HG03097 (cell line): ENCODE measurements around the gene MAPKBP1.

ENCODE experiments used
- ATAC-seq: cut with Tn5 transposase; IDR thresholded peaks from one replicate; pipeline ENCODE4 v1.9.1; 2021; ENCODE audit not compliant: unreplicated experiment, low FRiP score

Gene MAPKBP1

GRCh38 chr15:41847206-41847605 is 72.9 kb downstream of the MAPKBP1 start:
- ATAC-seq, result no peak

GRCh38 chr15:41847981-41848380 is 73.7 kb downstream of the MAPKBP1 start:
- ATAC-seq, result no peak

- ATAC-seq, result no peak
These were observed 74.3 kb downstream of the MAPKBP1 start for GRCh38 chr15:41848631-41849030.

GRCh38 chr15:41849204-41849603 is 74.9 kb downstream of the MAPKBP1 start:
- ATAC-seq, result no peak

GRCh38 chr15:41849861-41850260 is 75.6 kb downstream of the MAPKBP1 start:
- ATAC-seq, result no peak

- ATAC-seq, result no peak
These were observed 76.3 kb downstream of the MAPKBP1 start for GRCh38 chr15:41850482-41851166.

GRCh38 chr15:41851167-41851523 is 76.9 kb downstream of the MAPKBP1 start:
- ATAC-seq, result no peak

GRCh38 chr15:41851755-41852370 is 77.6 kb downstream of the MAPKBP1 start:
- ATAC-seq, result no peak

- ATAC-seq, result no peak
These were observed 78.7 kb downstream of the MAPKBP1 start for GRCh38 chr15:41852736-41853590.

GRCh38 chr15:41853831-41854230 is 79.5 kb downstream of the MAPKBP1 start:
- ATAC-seq, result no peak

- ATAC-seq, result no peak
These were observed 80.2 kb downstream of the MAPKBP1 start for GRCh38 chr15:41854443-41854842.

GRCh38 chr15:41855261-41855961 is 81.1 kb downstream of the MAPKBP1 start:
- no peak for ATAC-seq

- no peak for ATAC-seq
These were observed 82.0 kb downstream of the MAPKBP1 start for GRCh38 chr15:41856262-41856661.

- ATAC-seq, result no peak
These were observed 82.4 kb downstream of the MAPKBP1 start for GRCh38 chr15:41856716-41857115.

- no peak for ATAC-seq
These were observed 83.0 kb downstream of the MAPKBP1 start for GRCh38 chr15:41857316-41857715.

GRCh38 chr15:41858756-41859155 is 84.5 kb downstream of the MAPKBP1 start:
- ATAC-seq, result no peak

- no peak for ATAC-seq
These were observed 86.0 kb downstream of the MAPKBP1 start for GRCh38 chr15:41860049-41860828.

GRCh38 chr15:41861736-41862356 is 87.6 kb downstream of the MAPKBP1 start:
- no peak for ATAC-seq

- ATAC-seq, result no peak
These were observed 88.3 kb downstream of the MAPKBP1 start for GRCh38 chr15:41862515-41863116.
